ENCODE data around the gene USP27X. TPM values are rescaled to one million over a fixed set of nuclear protein-coding genes. Genes with fewer than 3 reads are reported as not detected.

The USP27X gene
- total RNA-seq, 3 donors from 2014 or later = 1.1 to 1.6 (median 1.1) TPM

- H3K9me3 Mint-ChIP-seq = no peaks in the 10 kb centered on the region
- no peak for DNase-seq
- H3K27me3 Mint-ChIP-seq (ENCODE audit: low read depth) = no peaks in the 10 kb centered on the region
- H3K4me3 Mint-ChIP-seq = no peak overlapping the region
- no peaks in the 10 kb centered on the region for H3K4me1 Mint-ChIP-seq (ENCODE audit: low read depth)
- H3K36me3 Mint-ChIP-seq (ENCODE audit: insufficient read depth) = no peaks in the 10 kb centered on the region
- ATAC-seq = no peak
Observed at GRCh38 chrX:49862093-49862492, 17.2 kb upstream of the USP27X start.

GRCh38 chrX:49868739-49869138 is 10.5 kb upstream of the USP27X start:
- no peak for ATAC-seq
- Mint-ChIP-seq H3K4me1 (ENCODE audit: low read depth) (no peaks in the 10 kb centered on the region), H3K9me3 (no peaks in the 10 kb centered on the region), H3K4me3 (no peak overlapping the region), H3K27me3 (ENCODE audit: low read depth) (no peaks in the 10 kb centered on the region), H3K36me3 (ENCODE audit: insufficient read depth) (no peaks in the 10 kb centered on the region)
- no peak for DNase-seq

GRCh38 chrX:49876750-49877149 is 2.5 kb upstream of the USP27X start:
- Mint-ChIP-seq H3K36me3 (ENCODE audit: insufficient read depth) (no peaks in the 10 kb centered on the region), H3K9me3 (no peaks in the 10 kb centered on the region), H3K27me3 (ENCODE audit: low read depth) (no peaks in the 10 kb centered on the region), H3K4me1 (ENCODE audit: low read depth) (peaks cover 24% of the 10 kb centered on the region), H3K4me3 (no peak overlapping the region)
- ATAC-seq (no peak), DNase-seq (no peak)

GRCh38 chrX:49877397-49878101 is 1.7 kb upstream of the USP27X start:
- peaks cover 27% of the 10 kb centered on the region for H3K4me1 Mint-ChIP-seq (ENCODE audit: low read depth)
- DNase-seq = no peak
- ATAC-seq = no peak
- H3K9me3 Mint-ChIP-seq = no peaks in the 10 kb centered on the region
- no peaks in the 10 kb centered on the region for H3K36me3 Mint-ChIP-seq (ENCODE audit: insufficient read depth)
- no peak overlapping the region for H3K4me3 Mint-ChIP-seq
- no peaks in the 10 kb centered on the region for H3K27me3 Mint-ChIP-seq (ENCODE audit: low read depth)

- Mint-ChIP-seq H3K27me3 (ENCODE audit: low read depth) (no peaks in the 10 kb centered on the region), H3K9me3 (no peaks in the 10 kb centered on the region), H3K4me1 (ENCODE audit: low read depth) (peaks cover 28% of the 10 kb centered on the region), H3K36me3 (ENCODE audit: insufficient read depth) (no peaks in the 10 kb centered on the region), H3K4me3 (peak overlapping the region; percentile 76)
- no peak for DNase-seq
- no peak for ATAC-seq
Observed at GRCh38 chrX:49878128-49878833, 1.0 kb upstream of the USP27X start.

GRCh38 chrX:49879656-49880277 is 483 bp downstream of the USP27X start:
- ATAC-seq = peak; percentile 27 to 36
- H3K4me3 Mint-ChIP-seq = peak overlapping the region; percentile 80
- DNase-seq = no peak
- H3K9me3 Mint-ChIP-seq = no peaks in the 10 kb centered on the region
- H3K27me3 Mint-ChIP-seq (ENCODE audit: low read depth) = no peaks in the 10 kb centered on the region
- H3K4me1 Mint-ChIP-seq (ENCODE audit: low read depth) = peaks cover 32% of the 10 kb centered on the region
- peaks cover 2% of the 10 kb centered on the region for H3K36me3 Mint-ChIP-seq (ENCODE audit: insufficient read depth)

GRCh38 chrX:49880668-49881067 is 1.4 kb downstream of the USP27X start:
- no peaks in the 10 kb centered on the region for H3K9me3 Mint-ChIP-seq
- no peaks in the 10 kb centered on the region for H3K27me3 Mint-ChIP-seq (ENCODE audit: low read depth)
- H3K36me3 Mint-ChIP-seq (ENCODE audit: insufficient read depth) = peaks cover 2% of the 10 kb centered on the region
- DNase-seq (no peak), ATAC-seq (no peak)
- peak overlapping the region; percentile 11 for H3K4me3 Mint-ChIP-seq
- peaks cover 30% of the 10 kb centered on the region for H3K4me1 Mint-ChIP-seq (ENCODE audit: low read depth)

GRCh38 chrX:49884290-49884862 is 5.1 kb downstream of the USP27X start:
- ATAC-seq (peak in 1 of 2 donors; percentile 36), DNase-seq (peak; percentile 55)
- peaks cover 21% of the 10 kb centered on the region for H3K4me1 Mint-ChIP-seq (ENCODE audit: low read depth)
- H3K27me3 Mint-ChIP-seq (ENCODE audit: low read depth) = no peaks in the 10 kb centered on the region
- H3K36me3 Mint-ChIP-seq (ENCODE audit: insufficient read depth) = peaks cover 2% of the 10 kb centered on the region
- no peaks in the 10 kb centered on the region for H3K9me3 Mint-ChIP-seq
- no peak overlapping the region for H3K4me3 Mint-ChIP-seq

- no peaks in the 10 kb centered on the region for H3K4me1 Mint-ChIP-seq (ENCODE audit: low read depth)
- H3K36me3 Mint-ChIP-seq (ENCODE audit: insufficient read depth) = peaks cover 3% of the 10 kb centered on the region
- H3K4me3 Mint-ChIP-seq = no peak overlapping the region
Observed at GRCh38 chrX:49892542-49892941, 13.3 kb downstream of the USP27X start.

GRCh38 chrX:49896951-49897350 is 17.7 kb downstream of the USP27X start:
- Mint-ChIP-seq H3K4me3 (no peak overlapping the region), H3K27me3 (ENCODE audit: low read depth) (peaks cover 22% of the 10 kb centered on the region), H3K9me3 (peaks cover 10% of the 10 kb centered on the region), H3K4me1 (ENCODE audit: low read depth) (no peaks in the 10 kb centered on the region), H3K36me3 (ENCODE audit: insufficient read depth) (peaks cover 3% of the 10 kb centered on the region)
- DNase-seq (no peak), ATAC-seq (no peak)

More at GRCh38 chrX:49892542-49892941, 13.3 kb downstream of the USP27X start:
- H3K27me3 Mint-ChIP-seq (ENCODE audit: low read depth) = peaks cover 9% of the 10 kb centered on the region
- H3K9me3 Mint-ChIP-seq = peaks cover 10% of the 10 kb centered on the region
- ATAC-seq = no peak
- DNase-seq = no peak

- no peak for DNase-seq
- Mint-ChIP-seq H3K9me3 (peaks cover 10% of the 10 kb centered on the region), H3K4me1 (ENCODE audit: low read depth) (no peaks in the 10 kb centered on the region), H3K4me3 (no peak overlapping the region), H3K27me3 (ENCODE audit: low read depth) (peaks cover 22% of the 10 kb centered on the region), H3K36me3 (ENCODE audit: insufficient read depth) (peaks cover 3% of the 10 kb centered on the region)
- no peak for ATAC-seq
Observed at GRCh38 chrX:49901048-49901447, 21.8 kb downstream of the USP27X start.

GRCh38 chrX:49910344-49910743 is 31.1 kb downstream of the USP27X start:
- Mint-ChIP-seq H3K27me3 (ENCODE audit: low read depth) (no peaks in the 10 kb centered on the region), H3K9me3 (no peaks in the 10 kb centered on the region), H3K36me3 (ENCODE audit: insufficient read depth) (no peaks in the 10 kb centered on the region), H3K4me3 (no peak overlapping the region), H3K4me1 (ENCODE audit: low read depth) (peaks cover 16% of the 10 kb centered on the region)
- ATAC-seq = no peak
- no peak for DNase-seq

GRCh38 chrX:49912086-49912485 is 32.8 kb downstream of the USP27X start:
- H3K4me3 Mint-ChIP-seq = no peak overlapping the region
- H3K4me1 Mint-ChIP-seq (ENCODE audit: low read depth) = peaks cover 16% of the 10 kb centered on the region
- DNase-seq = no peak
- no peaks in the 10 kb centered on the region for H3K9me3 Mint-ChIP-seq
- no peaks in the 10 kb centered on the region for H3K36me3 Mint-ChIP-seq (ENCODE audit: insufficient read depth)
- H3K27me3 Mint-ChIP-seq (ENCODE audit: low read depth) = no peaks in the 10 kb centered on the region
- ATAC-seq = no peak

- H3K9me3 Mint-ChIP-seq = no peaks in the 10 kb centered on the region
- no peaks in the 10 kb centered on the region for H3K27me3 Mint-ChIP-seq (ENCODE audit: low read depth)
- ATAC-seq (no peak), DNase-seq (no peak)
- H3K4me3 Mint-ChIP-seq = no peak overlapping the region
- H3K4me1 Mint-ChIP-seq (ENCODE audit: low read depth) = peaks cover 16% of the 10 kb centered on the region
- no peaks in the 10 kb centered on the region for H3K36me3 Mint-ChIP-seq (ENCODE audit: insufficient read depth)
Observed at GRCh38 chrX:49912861-49913260, 33.6 kb downstream of the USP27X start.
